Measurements from ENCODE around the gene AURKAIP1.

GRCh38 chr1:1399187-1399871 is 24.3 kb upstream of the AURKAIP1 start, which contains the start of gene CCNL2:
- TF ChIP-seq RAD21 (IDR thresholded peaks at IDR 0.05) (peak in 1 of 2 donors; percentile 60), CTCF (IDR thresholded peaks at IDR 0.05; ENCODE audit: low read depth, low read length, missing input control) (peak; percentile 59), REST (IDR thresholded peaks at IDR 0.05) (no peak), JUND (IDR thresholded peaks at IDR 0.05) (no peak), HNF4G (IDR thresholded peaks at IDR 0.05) (no peak), HNF4A (conservative IDR thresholded peaks at IDR 0.05) (no peak), GABPA (IDR thresholded peaks at IDR 0.05 in 1 of 2, conservative IDR thresholded peaks at IDR 0.05 in 1 of 2) (peak; percentile 57 to 92), EGR1 (IDR thresholded peaks at IDR 0.05; ENCODE audit: low read depth in 2 of 2) (no peak), FOXA1 (IDR thresholded peaks at IDR 0.05) (no peak), YY1 (IDR thresholded peaks at IDR 0.05) (peak; percentile 91), TAF1 (conservative IDR thresholded peaks at IDR 0.05) (no peak), MAX (IDR thresholded peaks at IDR 0.05) (no peak), ATF3 (IDR thresholded peaks at IDR 0.05) (no peak), ZBTB33 (IDR thresholded peaks at IDR 0.05) (no peak)

Measured in liver (tissue), 3 donors.